Neuronal stem cell (in vitro differentiated cells): Measurements from ENCODE around the gene AP3B1.
A peak's percentile ranks its signal among the peaks of the same experiment; 100 is the strongest.

Experiments
- DNase-seq: peaks from one replicate; pipeline ENCODE4 v3.0.0-alpha.2; 2013; ENCODE audit warnings: low spot score
- H2AFZ ChIP-seq: one replicate; pipeline ENCODE4 v1.6.1; 2013; ENCODE audit warnings: mild to moderate bottlenecking, low read length, inconsistent platforms
- H2AK5ac ChIP-seq: 2 replicates; pipeline ENCODE4 v1.6.1; 2013; ENCODE audit warnings: low read depth, mild to moderate bottlenecking, inconsistent platforms, low read length, moderate library complexity, mixed read lengths
- H2BK120ac ChIP-seq: 2 replicates; pipeline ENCODE4 v1.6.1; 2013; ENCODE audit warnings: low read depth, mild to moderate bottlenecking, inconsistent platforms, low read length, moderate library complexity, mixed read lengths
- H2BK12ac ChIP-seq: one replicate; pipeline ENCODE4 v1.6.1; 2013; ENCODE audit warnings: low read length, inconsistent platforms
- H2BK15ac ChIP-seq: 2 replicates; pipeline ENCODE4 v1.6.1; 2013; ENCODE audit warnings: mild to moderate bottlenecking, low read length, inconsistent platforms, mixed read lengths
- H2BK5ac ChIP-seq: one replicate; pipeline ENCODE4 v1.6.1; 2013; ENCODE audit warnings: inconsistent platforms, mild to moderate bottlenecking, low read length, moderate library complexity
- H3K14ac ChIP-seq: one replicate; pipeline ENCODE4 v1.6.1; 2013; ENCODE audit warnings: low read length, inconsistent platforms
- H3K18ac ChIP-seq: 2 replicates; pipeline ENCODE4 v1.6.1; 2013; ENCODE audit warnings: low read length, inconsistent platforms
- H3K23ac ChIP-seq: 2 replicates; pipeline ENCODE4 v1.6.1; 2013; ENCODE audit warnings: low read depth, mild to moderate bottlenecking, mixed read lengths, low read length, inconsistent platforms; ENCODE audit not compliant: poor library complexity
- H3K27ac ChIP-seq: replicated peaks from 3 replicates; pipeline ENCODE4 v1.5.1; 2013; ENCODE audit warnings: low read length, inconsistent platforms
- H3K27me3 ChIP-seq, 3 experiments: 2 replicates each; pipeline ENCODE4 v1.6.1; 2013; ENCODE audit warnings: low read length in 3 of 3, mild to moderate bottlenecking in 2 of 3, inconsistent platforms in 1 of 3, low read depth in 1 of 3, mixed read lengths in 1 of 3, moderate library complexity in 1 of 3; ENCODE audit not compliant: control insufficient read depth in 3 of 3, insufficient read depth in 3 of 3
- H3K36me3 ChIP-seq, 2 donors: replicated peaks in 1 of 2; 2 replicates each; pipeline ENCODE4 v1.6.1; 2013; ENCODE audit warnings: low read length in 2 of 2; ENCODE audit not compliant: control insufficient read depth in 2 of 2, insufficient read depth in 2 of 2
- H3K4ac ChIP-seq: 2 replicates; pipeline ENCODE4 v1.6.1; 2013; ENCODE audit warnings: inconsistent platforms, mild to moderate bottlenecking, low read length, moderate library complexity
- H3K4me1 ChIP-seq, 2 donors: 1 replicate in 1 of 2; 2 replicates in 1 of 2; pipeline ENCODE4 v1.6.1; 2013; ENCODE audit warnings: low read length in 2 of 2, low read depth in 1 of 2; ENCODE audit not compliant: control insufficient read depth in 2 of 2, insufficient read depth in 1 of 2
- H3K4me2 ChIP-seq: one replicate; pipeline ENCODE4 v1.6.1; 2013; ENCODE audit warnings: mild to moderate bottlenecking, low read length, inconsistent platforms; ENCODE audit not compliant: insufficient read depth, poor library complexity, severe bottlenecking
- H3K4me3 ChIP-seq, 2 donors: 2 replicates each; pipeline ENCODE4 v1.5.1; 2013; ENCODE audit warnings: low read length in 2 of 2, mild to moderate bottlenecking in 2 of 2, inconsistent platforms in 1 of 2, moderate library complexity in 1 of 2
- H3K79me1 ChIP-seq: one replicate; pipeline ENCODE4 v1.6.1; 2013; ENCODE audit warnings: low read depth, mild to moderate bottlenecking, inconsistent platforms, low read length, moderate library complexity
- H3K9ac ChIP-seq: one replicate; pipeline ENCODE4 v1.6.1; 2013; ENCODE audit warnings: mild to moderate bottlenecking, low read depth, low read length, inconsistent platforms; ENCODE audit not compliant: poor library complexity
- H3K9me3 ChIP-seq, 2 donors: replicated peaks in 1 of 2; 2 replicates each; pipeline versions ENCODE3 to v1.6.1; 2013; ENCODE audit warnings: low read length in 2 of 2, mild to moderate bottlenecking in 2 of 2, inconsistent platforms in 1 of 2, low read depth in 1 of 2, mixed read lengths in 1 of 2, moderate library complexity in 1 of 2; ENCODE audit not compliant: control insufficient read depth in 2 of 2, insufficient read depth in 1 of 2
- H4K8ac ChIP-seq: one replicate; pipeline ENCODE4 v1.6.1; 2013; ENCODE audit warnings: low read depth, mild to moderate bottlenecking, inconsistent platforms, low read length, moderate library complexity
- H4K91ac ChIP-seq: one replicate; pipeline ENCODE4 v1.6.1; 2013; ENCODE audit warnings: low read length, low read depth, mild to moderate bottlenecking, inconsistent platforms; ENCODE audit not compliant: poor library complexity
- WGBS, 2 donors: extraction: QIAGEN DNeasy Blood & Tissue Kit; methylation state at CpG; one replicate each; pipeline ENCODE4 v1.1.7; 2013; ENCODE audit warnings: missing lambda C conversion rate in 2 of 2, mixed read lengths in 1 of 2; ENCODE audit not compliant: insufficient read length in 2 of 2, insufficient replicate concordance in 1 of 2; ENCODE audit errors: extremely low coverage in 2 of 2; 5-methylcytosine and 5-hydroxymethylcytosine counted together

AP3B1 gene

DNA sequence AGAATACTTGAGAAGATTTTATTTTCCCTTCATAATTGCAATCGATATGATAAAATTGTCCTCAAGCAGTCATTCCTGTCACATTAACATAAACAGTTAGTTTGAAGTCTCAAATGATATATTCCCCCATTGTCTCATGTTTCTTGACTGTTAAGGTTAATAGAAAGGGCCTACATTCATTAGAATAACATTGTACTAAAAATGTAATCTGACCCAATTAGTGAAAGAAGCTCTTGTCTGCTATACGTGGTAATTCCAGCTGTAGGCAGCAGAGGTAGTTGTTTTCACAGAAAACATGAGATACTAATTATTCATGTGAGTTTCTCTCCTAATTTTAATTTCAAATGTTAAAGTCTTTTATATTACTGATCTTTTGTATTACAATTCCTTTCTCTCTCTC is 25.9 kb upstream of the AP3B1 start:
- Histone ChIP-seq H3K27me3 (no peaks in the 10 kb centered on the region), H3K23ac (no peak overlapping the region), H4K8ac (no peak overlapping the region), H2AFZ (no peak overlapping the region), H3K18ac (no peak overlapping the region), H4K91ac (no peak overlapping the region), H3K9me3 (no peaks in the 10 kb centered on the region), H3K4me2 (no peak overlapping the region), H3K4me1 (no peaks in the 10 kb centered on the region), H2BK15ac (no peak overlapping the region), H3K79me1 (no peaks in the 10 kb centered on the region), H2BK120ac (no peak overlapping the region), H2BK12ac (no peak overlapping the region), H3K14ac (no peak overlapping the region), H3K9ac (no peak overlapping the region), H3K36me3 (no peaks in the 10 kb centered on the region), H2BK5ac (no peak overlapping the region), H3K4ac (no peak overlapping the region), H2AK5ac (no peak overlapping the region), H3K27ac (no peak overlapping the region), H3K4me3 (no peak overlapping the region)
- DNase-seq, result no peak
- WGBS, 2 donors, result no CpG with 5 or more reads among the region's 2 CpGs

DNA sequence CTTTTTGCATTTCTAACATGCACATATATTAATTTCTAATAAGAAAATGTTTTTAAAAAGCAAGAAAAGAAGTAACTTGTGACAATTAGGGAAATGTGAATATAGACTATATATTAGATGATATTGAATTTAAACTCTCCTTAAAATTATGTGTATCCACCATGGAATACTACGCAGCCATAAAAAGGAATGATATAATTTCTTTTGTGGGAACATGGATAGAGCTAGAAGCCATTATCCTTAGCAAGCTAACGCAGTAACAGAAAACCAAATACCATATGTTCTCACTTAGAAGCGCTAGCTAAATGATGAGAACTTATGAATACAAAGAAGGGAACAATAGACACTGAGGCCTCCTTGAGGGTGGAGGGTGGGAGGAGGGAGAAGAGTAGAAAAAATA is 23.8 kb upstream of the AP3B1 start:
- peaks cover 0 to 3% of the 10 kb centered on the region in 2 donors for H3K9me3 ChIP-seq
- H4K91ac ChIP-seq, result no peak overlapping the region
- no CpG with 5 or more reads among the region's 3 CpGs for WGBS, 2 donors
- no peak overlapping the region for H3K27ac ChIP-seq
- H3K36me3 ChIP-seq, result no peaks in the 10 kb centered on the region
- H3K14ac ChIP-seq, result no peak overlapping the region
- H2AFZ ChIP-seq, result no peak overlapping the region
- no peak overlapping the region for H2AK5ac ChIP-seq
- H3K27me3 ChIP-seq, result no peaks in the 10 kb centered on the region
- DNase-seq, result no peak
- no peaks in the 10 kb centered on the region for H3K4me1 ChIP-seq
- no peak overlapping the region for H3K4me3 ChIP-seq
- H2BK5ac ChIP-seq, result no peak overlapping the region
- H3K23ac ChIP-seq, result no peak overlapping the region
- no peak overlapping the region for H4K8ac ChIP-seq
- H3K18ac ChIP-seq, result no peak overlapping the region
- no peak overlapping the region for H3K9ac ChIP-seq
- H2BK12ac ChIP-seq, result no peak overlapping the region
- no peak overlapping the region for H2BK120ac ChIP-seq
- H3K4me2 ChIP-seq, result no peak overlapping the region
- H3K79me1 ChIP-seq, result no peaks in the 10 kb centered on the region
- H3K4ac ChIP-seq, result no peak overlapping the region
- H2BK15ac ChIP-seq, result no peak overlapping the region

DNA sequence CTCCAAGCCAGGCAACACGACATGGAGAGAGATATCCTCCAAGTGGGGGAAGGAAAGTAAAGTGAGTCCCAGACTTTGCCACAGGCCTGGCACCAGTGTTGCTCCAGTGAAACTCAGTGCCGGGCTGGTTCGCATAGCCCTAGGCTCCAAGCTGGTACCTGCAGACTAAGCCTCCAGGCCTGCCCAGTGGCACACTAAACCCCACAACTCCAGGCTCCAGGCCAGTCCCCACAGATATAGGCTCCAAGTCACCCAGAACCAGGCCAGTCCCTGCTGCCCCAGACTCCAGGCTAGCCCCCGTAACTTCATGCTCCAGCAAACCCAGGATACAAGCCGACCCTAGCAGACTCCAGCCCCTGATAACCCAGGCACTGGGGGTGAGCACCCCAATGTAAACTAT is 23.0 kb upstream of the AP3B1 start:
- Histone ChIP-seq H2AK5ac (no peak overlapping the region), H3K4me3 (no peak overlapping the region), H3K27ac (no peak overlapping the region), H3K23ac (no peak overlapping the region), H2BK5ac (no peak overlapping the region), H3K9me3 (peaks cover 0 to 3% of the 10 kb centered on the region in 2 donors), H4K8ac (no peak overlapping the region), H2BK12ac (no peak overlapping the region), H2AFZ (peak overlapping the region; percentile 11), H3K9ac (no peak overlapping the region), H3K4ac (no peak overlapping the region), H4K91ac (no peak overlapping the region), H3K79me1 (no peaks in the 10 kb centered on the region), H3K4me1 (no peaks in the 10 kb centered on the region), H3K18ac (no peak overlapping the region), H2BK120ac (no peak overlapping the region), H3K36me3 (no peaks in the 10 kb centered on the region), H3K4me2 (no peak overlapping the region), H3K27me3 (no peaks in the 10 kb centered on the region), H2BK15ac (no peak overlapping the region), H3K14ac (no peak overlapping the region)
- no CpG with 5 or more reads among the region's 5 CpGs for WGBS, 2 donors
- DNase-seq, result no peak

DNA sequence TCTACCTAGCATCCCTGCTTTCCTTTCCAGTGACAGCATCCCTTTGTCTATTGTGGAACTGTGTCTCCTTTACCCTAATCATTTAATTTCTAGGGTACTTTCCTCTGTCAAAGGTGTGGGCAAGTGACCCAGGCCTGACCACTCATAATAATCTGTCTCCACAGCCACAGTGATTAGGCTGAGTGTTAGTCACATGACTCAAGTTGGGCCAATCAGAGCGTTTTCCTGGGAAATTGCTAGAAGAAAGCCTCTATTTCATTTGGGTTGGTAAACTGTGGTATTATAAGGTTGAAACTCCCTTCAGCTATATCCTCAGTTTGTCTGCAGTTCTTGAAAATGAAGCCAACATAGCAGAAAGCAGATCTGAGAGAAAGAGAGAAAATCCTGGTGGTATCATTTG is 14.2 kb upstream of the AP3B1 start:
- H4K91ac ChIP-seq, result no peak overlapping the region
- no peak overlapping the region for H2AK5ac ChIP-seq
- H3K4me3 ChIP-seq, result no peak overlapping the region
- no peak overlapping the region for H3K14ac ChIP-seq
- H3K23ac ChIP-seq, result no peak overlapping the region
- H3K9ac ChIP-seq, result no peak overlapping the region
- DNase-seq, result no peak
- H2AFZ ChIP-seq, result no peak overlapping the region
- WGBS, 2 donors, result no CpG with 5 or more reads among the region's 1 CpG
- no peaks in the 10 kb centered on the region for H3K36me3 ChIP-seq
- no peaks in the 10 kb centered on the region for H3K9me3 ChIP-seq
- H2BK15ac ChIP-seq, result no peak overlapping the region
- no peak overlapping the region for H2BK5ac ChIP-seq
- no peak overlapping the region for H4K8ac ChIP-seq
- H3K18ac ChIP-seq, result no peak overlapping the region
- no peaks in the 10 kb centered on the region for H3K79me1 ChIP-seq
- no peak overlapping the region for H3K27ac ChIP-seq
- no peak overlapping the region for H3K4me2 ChIP-seq
- H3K4me1 ChIP-seq, result no peaks in the 10 kb centered on the region
- H3K27me3 ChIP-seq, result peaks cover 0 to 15% (median 0%) of the 10 kb centered on the region in 3 experiments
- no peak overlapping the region for H2BK12ac ChIP-seq
- no peak overlapping the region for H3K4ac ChIP-seq
- no peak overlapping the region for H2BK120ac ChIP-seq
